ENCODE data around the gene PRKAR2A. TPM values are rescaled to one million over a fixed set of nuclear protein-coding genes. Genes with fewer than 3 reads are reported as not detected.

Gene PRKAR2A
- total and polyA plus RNA-seq, 10 of the 15 experiments (the other 5 are each of a cell fraction or from before 2014, with no cell fraction given) = 9.8 to 46.2 (median 13.2) TPM

GRCh38 chr3:48708481-48708889, 139.2 kb downstream of the PRKAR2A start:
- SMC1A ChIA-PET (ENCODE audit: uncharacterized antibody, unreplicated experiment) = interaction anchor here (0.7 kb wide), 1 partner anchor 445 kb away, joined by 3 read pairs; no protein-coding TSS in a partner anchor
- FAIRE-seq = peak; percentile 49
- Histone ChIP-seq H3K36me3 (ENCODE audit: control insufficient read depth in 2 of 2, insufficient read depth in 2 of 2, low read length in 1 of 2) (peaks cover 5 to 21% of the 10 kb centered on the region in 2 experiments; a peak in 3 of 4 replicates), H3K79me2 (ENCODE audit: control insufficient read depth, insufficient read depth, low read length) (peaks cover 72% of the 10 kb centered on the region), H3K4me2 (ENCODE audit: control insufficient read depth, insufficient read depth) (no peak overlapping the region), H3K27ac (ENCODE audit: control insufficient read depth, insufficient read depth) (no peak overlapping the region), H4K20me1 (ENCODE audit: control insufficient read depth, insufficient read depth) (peaks cover 11% of the 10 kb centered on the region), H3K27me3 (replicated peaks in 1 of 2; ENCODE audit: control insufficient read depth in 2 of 2, insufficient read depth in 2 of 2, low read length in 1 of 2) (no peaks in the 10 kb centered on the region), H3K4me1 (ENCODE audit: control insufficient read depth, insufficient read depth, low read length) (no peaks in the 10 kb centered on the region; the same call in 1 of the 2 replicates), H3K9ac (ENCODE audit: control insufficient read depth, insufficient read depth, low read length) (no peak overlapping the region), H3K9me3 (replicated peaks; ENCODE audit: control insufficient read depth, insufficient read depth, low read length) (no peaks in the 10 kb centered on the region), H3K4me3 (no peak overlapping the region), H2AFZ (ENCODE audit: control insufficient read depth, low read depth, low read length) (no peak overlapping the region)
- POLR2A ChIA-PET = interaction anchor here (0.7 to 1.0 kb wide), 2 partner anchors 8 to 16 kb away, joined by 3 to 5 read pairs; partner anchors contain the start of gene IP6K2
- RAD21 ChIA-PET (ENCODE audit: unreplicated experiment) = no interaction called here
- CTCF ChIA-PET = no interaction called here
- BruUV-seq (replicated peaks) = no TSS peak
- in situ Hi-C loops (cut with MboI) (no loop called here), intact Hi-C loops (cut with micrococcal nuclease; ENCODE audit: unreplicated experiment) (no loop called here)
- ATAC-seq = no peak
- WGBS (ENCODE audit: insufficient coverage, insufficient replicate concordance, low lambda C conversion rate, missing lambda C conversion rate) = 93% methylated on average over 2 of the region's 2 CpGs
- DNase-seq (ENCODE audit: low read depth, low spot score) = no peak
- TF ChIP-seq BCL3 (IDR thresholded peaks at IDR 0.05; ENCODE audit: borderline replicate concordance, insufficient read depth, low read depth, low read length, poor library complexity, severe bottlenecking) (peak; percentile 50), BMI1 (IDR thresholded peaks at IDR 0.05; ENCODE audit: borderline replicate concordance) (no peak)

- DNase-seq (ENCODE audit: low read depth, low spot score) = no peak
- WGBS (ENCODE audit: insufficient coverage, insufficient replicate concordance, low lambda C conversion rate, missing lambda C conversion rate) = 98% methylated on average over 5 of the region's 5 CpGs
- no peaks in the 10 kb centered on the region for H3K27me3 ChIP-seq (replicated peaks in 1 of 2; ENCODE audit: control insufficient read depth in 2 of 2, insufficient read depth in 2 of 2, low read length in 1 of 2)
- no peak overlapping the region for H3K4me2 ChIP-seq (ENCODE audit: control insufficient read depth, insufficient read depth)
- in situ Hi-C loops (cut with MboI) (no loop called here), intact Hi-C loops (cut with micrococcal nuclease; ENCODE audit: unreplicated experiment) (no loop called here)
- H3K9me3 ChIP-seq (replicated peaks; ENCODE audit: control insufficient read depth, insufficient read depth, low read length) = no peaks in the 10 kb centered on the region
- FAIRE-seq = no peak
- TF ChIP-seq HSF1 (IDR thresholded peaks at IDR 0.05; ENCODE audit: low read depth, low read length) (no peak), ZBTB33 (IDR thresholded peaks at IDR 0.05) (no peak)
- no peak for ATAC-seq
- ChIA-PET CTCF (interaction anchor here (1.3 to 1.5 kb wide), 2 partner anchors 9 to 245 kb away, joined by 4 to 5 read pairs; no protein-coding TSS in a partner anchor), SMC1A (ENCODE audit: uncharacterized antibody, unreplicated experiment) (no interaction called here), RAD21 (ENCODE audit: unreplicated experiment) (no interaction called here), POLR2A (interaction anchor here (0.5 to 1.7 kb wide), 2 partner anchors 9 to 761 kb away, joined by 4 to 7 read pairs; partner anchors contain the start of gene IP6K2)
- BruUV-seq (replicated peaks) = no TSS peak
- no peaks in the 10 kb centered on the region; the same call in 1 of the 2 replicates for H3K4me1 ChIP-seq (ENCODE audit: control insufficient read depth, insufficient read depth, low read length)
- peaks cover 5 to 25% of the 10 kb centered on the region in 2 experiments for H3K36me3 ChIP-seq (ENCODE audit: control insufficient read depth in 2 of 2, insufficient read depth in 2 of 2, low read length in 1 of 2)
- H3K9ac ChIP-seq (ENCODE audit: control insufficient read depth, insufficient read depth, low read length) = no peak overlapping the region
- peaks cover 72% of the 10 kb centered on the region for H3K79me2 ChIP-seq (ENCODE audit: control insufficient read depth, insufficient read depth, low read length)
- no peak overlapping the region for H2AFZ ChIP-seq (ENCODE audit: control insufficient read depth, low read depth, low read length)
- no peak overlapping the region for H3K4me3 ChIP-seq
- peaks cover 11% of the 10 kb centered on the region for H4K20me1 ChIP-seq (ENCODE audit: control insufficient read depth, insufficient read depth)
- H3K27ac ChIP-seq (ENCODE audit: control insufficient read depth, insufficient read depth) = no peak overlapping the region
Observed at GRCh38 chr3:48707157-48707556, 140.5 kb downstream of the PRKAR2A start.
